Mucosa of stomach (tissue), 1 donor: ENCODE data around the gene NDUFS2.
A peak's percentile ranks its signal among the peaks of the same experiment; 100 is the strongest.
"Not testable (repeated sequence)": the region's sequence is repeated elsewhere in the genome, so short reads cannot be mapped to it uniquely, and the experiment has no call there.

Experiments
- H3K27me3 ChIP-seq: one replicate; pipeline ENCODE4 v1.7.0; 2013; ENCODE audit warnings: mild to moderate bottlenecking, low read length; ENCODE audit not compliant: control insufficient read depth, insufficient read depth
- H3K36me3 ChIP-seq: one replicate; pipeline ENCODE4 v1.7.0; 2013; ENCODE audit warnings: low read length; ENCODE audit not compliant: control insufficient read depth, insufficient read depth
- H3K4me1 ChIP-seq: one replicate; pipeline ENCODE4 v1.7.0; 2013; ENCODE audit warnings: mild to moderate bottlenecking, low read length; ENCODE audit not compliant: control insufficient read depth, insufficient read depth
- H3K4me3 ChIP-seq: one replicate; pipeline ENCODE4 v1.7.0; 2013; ENCODE audit warnings: low read length
- H3K9ac ChIP-seq: one replicate; pipeline ENCODE4 v1.7.0; 2013; ENCODE audit warnings: mild to moderate bottlenecking, low read length, moderate library complexity
- H3K9me3 ChIP-seq: one replicate; pipeline ENCODE4 v1.7.0; 2013; ENCODE audit warnings: mild to moderate bottlenecking, low read length, moderate library complexity; ENCODE audit not compliant: control insufficient read depth
- donor health status: Pancreatic carcinoma.

NDUFS2 gene

GRCh38 chr1:161251579-161251978 lies 49.4 kb downstream of the NDUFS2 start:
- H3K27me3 ChIP-seq, result no peaks in the 10 kb centered on the region
- H3K9me3 ChIP-seq, result no peaks in the 10 kb centered on the region
- no peaks in the 10 kb centered on the region for H3K36me3 ChIP-seq
- H3K4me1 ChIP-seq, result no peaks in the 10 kb centered on the region
- H3K9ac ChIP-seq, result no peak overlapping the region
- no peak overlapping the region for H3K4me3 ChIP-seq

GRCh38 chr1:161255302-161255701 lies 53.1 kb downstream of the NDUFS2 start:
- not testable (repeated sequence) for H3K4me3 ChIP-seq, H3K9me3 ChIP-seq, H3K4me1 ChIP-seq, H3K36me3 ChIP-seq, H3K9ac ChIP-seq
- peaks cover 21% of the 10 kb centered on the region for H3K27me3 ChIP-seq

GRCh38 chr1:161255955-161256520 lies 53.9 kb downstream of the NDUFS2 start:
- not testable (repeated sequence) for H3K9ac ChIP-seq, H3K9me3 ChIP-seq, H3K4me3 ChIP-seq

GRCh38 chr1:161257109-161257508 lies 54.9 kb downstream of the NDUFS2 start:
- H3K27me3 ChIP-seq, result peaks cover 31% of the 10 kb centered on the region
- not testable (repeated sequence) for H3K36me3 ChIP-seq, H3K4me1 ChIP-seq, H3K9ac ChIP-seq, H3K4me3 ChIP-seq, H3K9me3 ChIP-seq

More at GRCh38 chr1:161255955-161256520, 53.9 kb downstream of the NDUFS2 start:
- H3K36me3 ChIP-seq, H3K4me1 ChIP-seq: not testable (repeated sequence)
- peaks cover 28% of the 10 kb centered on the region for H3K27me3 ChIP-seq

- peak within 1 kb of the TSS; percentile 47 for H3K9ac ChIP-seq
- H3K4me3 ChIP-seq, result peak within 1 kb of the TSS; percentile 26
- H3K4me1 ChIP-seq, result peaks cover 8% of the 10 kb centered on the region
- no peaks in the 10 kb centered on the region for H3K36me3 ChIP-seq
- H3K27me3 ChIP-seq, result peaks cover 31% of the 10 kb centered on the region
- no peaks in the 10 kb centered on the region for H3K9me3 ChIP-seq
These were observed 56.5 kb downstream of the NDUFS2 start, which contains the start of gene PCP4L1 for GRCh38 chr1:161258439-161259344. PCP4L1 (plus strand) TSS chr1:161258745; CDS start chr1:161258975, 230 bp downstream.

- H3K27me3 ChIP-seq, result peaks cover 31% of the 10 kb centered on the region
These were observed 57.2 kb downstream of the NDUFS2 start for GRCh38 chr1:161259345-161259702.

GRCh38 chr1:161259765-161260164 lies 57.6 kb downstream of the NDUFS2 start:
- H3K9me3 ChIP-seq, result no peaks in the 10 kb centered on the region
- H3K4me1 ChIP-seq, result peaks cover 8% of the 10 kb centered on the region
- no peak overlapping the region for H3K9ac ChIP-seq
- peaks cover 31% of the 10 kb centered on the region for H3K27me3 ChIP-seq
- no peak overlapping the region for H3K4me3 ChIP-seq
- no peaks in the 10 kb centered on the region for H3K36me3 ChIP-seq

More at GRCh38 chr1:161259345-161259702, 57.2 kb downstream of the NDUFS2 start:
- no peak overlapping the region for H3K4me3 ChIP-seq
- no peak overlapping the region for H3K9ac ChIP-seq
- no peaks in the 10 kb centered on the region for H3K36me3 ChIP-seq
- no peaks in the 10 kb centered on the region for H3K9me3 ChIP-seq
- peaks cover 8% of the 10 kb centered on the region for H3K4me1 ChIP-seq

GRCh38 chr1:161260376-161261260 lies 58.5 kb downstream of the NDUFS2 start:
- Histone ChIP-seq H3K9me3 (no peaks in the 10 kb centered on the region), H3K27me3 (peaks cover 31% of the 10 kb centered on the region), H3K9ac (no peak overlapping the region), H3K36me3 (no peaks in the 10 kb centered on the region), H3K4me1 (peaks cover 8% of the 10 kb centered on the region), H3K4me3 (no peak overlapping the region)

- no peak overlapping the region for H3K9ac ChIP-seq
- H3K4me1 ChIP-seq, result peaks cover 8% of the 10 kb centered on the region
- H3K27me3 ChIP-seq, result peaks cover 31% of the 10 kb centered on the region
- no peaks in the 10 kb centered on the region for H3K9me3 ChIP-seq
- H3K4me3 ChIP-seq, result no peak overlapping the region
- no peaks in the 10 kb centered on the region for H3K36me3 ChIP-seq
These were observed 59.4 kb downstream of the NDUFS2 start for GRCh38 chr1:161261261-161262235.
